GM19239 (cell line): ENCODE results near the gene NPSR1.

ENCODE experiments used
- DNase-seq: peaks from one replicate; pipeline ENCODE4 v3.0.0; 2011; ENCODE audit warnings: low spot score; ENCODE audit not compliant: insufficient read length
- FAIRE-seq: peaks from 2 replicates; lab custom pipeline; 2011; peaks lifted over from hg19 to GRCh38; lab: Jason Lieb, UNC

The NPSR1 gene

DNA sequence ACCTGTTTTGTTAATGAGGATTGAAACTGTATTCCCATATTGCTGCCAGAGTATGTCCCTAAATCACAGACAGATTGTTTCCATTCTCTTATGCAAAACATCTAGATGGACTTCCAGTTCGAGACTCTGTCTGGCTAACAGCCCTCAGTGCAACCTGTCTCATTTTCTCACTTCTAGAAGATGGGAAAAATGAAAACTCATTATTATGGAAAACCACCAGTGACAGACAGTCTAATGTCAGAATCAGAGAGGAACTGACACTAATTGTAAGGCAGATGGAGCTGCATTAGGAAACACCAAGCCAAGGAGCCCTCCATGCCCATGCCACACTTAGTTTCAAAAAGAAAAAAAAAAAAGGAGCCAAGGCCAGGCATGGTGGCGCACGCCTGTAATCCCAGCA lies 61.6 kb downstream of the NPSR1 start:
- DNase-seq (no peak), FAIRE-seq (no peak)

DNA sequence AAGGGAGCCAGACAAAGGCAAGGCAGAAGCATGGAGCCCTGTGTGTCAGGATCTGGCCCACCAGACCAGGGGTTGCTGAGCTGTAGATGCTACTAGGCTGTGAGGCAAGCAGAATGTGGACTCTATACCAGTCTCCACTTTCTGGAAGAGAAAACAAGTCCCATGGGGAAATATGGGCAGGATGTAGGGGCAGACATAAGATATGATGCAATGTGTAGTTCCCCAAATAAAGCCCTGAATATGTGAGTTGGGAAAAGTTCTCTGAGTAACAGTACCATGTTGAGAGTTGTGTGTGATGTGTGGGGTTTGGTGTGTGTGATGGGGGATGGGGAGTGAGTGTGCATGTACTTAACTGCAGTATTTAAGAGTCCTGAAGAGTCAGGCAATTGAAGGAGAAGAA lies 62.3 kb downstream of the NPSR1 start:
- DNase-seq (no peak), FAIRE-seq (no peak)

DNA sequence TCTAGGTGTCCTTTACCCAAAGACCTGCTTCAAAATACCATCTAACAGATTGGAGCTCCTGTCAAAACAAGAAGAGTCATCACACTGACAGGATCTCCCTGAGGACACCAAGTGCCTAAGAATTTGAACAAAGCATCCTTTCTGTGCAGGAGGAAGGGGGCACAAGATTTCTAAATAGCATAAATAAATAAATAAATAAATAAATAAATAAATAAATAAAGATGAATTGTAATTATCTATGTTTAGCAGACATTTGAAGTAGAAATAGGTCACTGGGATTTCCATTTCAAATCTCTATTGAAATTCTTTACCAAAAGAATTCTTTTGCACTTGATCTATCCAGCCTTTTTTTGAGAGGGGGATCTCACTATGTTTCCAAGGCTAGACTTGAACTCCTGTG lies 65.3 kb downstream of the NPSR1 start:
- no peak for DNase-seq
- no peak for FAIRE-seq

DNA sequence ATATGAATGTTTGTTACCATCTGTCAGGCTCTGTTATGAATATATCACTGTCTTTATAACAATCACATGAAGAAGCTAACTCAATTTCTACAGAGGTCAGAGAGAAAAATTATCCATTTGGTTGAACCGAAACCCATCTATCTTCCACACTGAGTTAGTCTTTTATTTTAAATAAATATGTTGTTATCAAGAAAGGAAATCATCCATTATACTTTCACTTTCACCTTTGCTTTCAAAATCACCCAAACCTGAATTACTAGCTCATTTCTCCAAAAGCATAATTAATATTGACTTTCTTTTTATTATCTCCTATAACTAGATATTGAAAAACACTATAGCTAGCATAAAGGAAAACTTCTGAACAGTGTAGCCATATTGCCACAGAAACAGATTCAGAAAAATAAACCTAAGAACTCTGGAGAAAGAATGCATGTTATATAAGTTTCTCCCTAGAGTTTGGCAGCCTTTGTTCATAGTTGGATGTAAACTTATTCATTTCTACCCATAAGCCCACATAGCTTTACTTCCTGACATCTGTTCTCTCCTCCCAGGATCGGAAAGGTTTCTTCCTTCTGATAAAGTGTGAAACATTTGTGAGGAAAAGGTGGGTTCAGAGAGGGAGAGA lies 66.0 kb downstream of the NPSR1 start:
- no peak for DNase-seq
- peak; percentile 52 for FAIRE-seq

DNA sequence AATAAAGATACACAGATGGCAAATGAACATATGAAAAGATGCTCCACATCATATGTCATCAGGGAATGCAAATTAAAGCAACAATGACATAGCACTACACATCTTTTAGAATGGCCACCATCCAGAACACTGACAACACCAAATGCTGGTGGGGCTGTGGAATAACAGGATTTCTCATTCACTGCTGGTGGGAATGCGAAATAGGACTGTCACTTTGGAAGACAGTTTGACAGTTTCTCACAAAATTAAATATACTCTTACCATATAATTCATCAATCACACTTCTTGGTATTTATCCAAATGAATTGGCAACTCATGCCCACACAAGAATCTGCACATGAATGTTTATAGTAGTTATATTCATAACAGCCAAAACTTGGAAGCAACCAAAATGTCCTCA lies 68.2 kb downstream of the NPSR1 start:
- no peak for DNase-seq
- FAIRE-seq, result peak; percentile 61

DNA sequence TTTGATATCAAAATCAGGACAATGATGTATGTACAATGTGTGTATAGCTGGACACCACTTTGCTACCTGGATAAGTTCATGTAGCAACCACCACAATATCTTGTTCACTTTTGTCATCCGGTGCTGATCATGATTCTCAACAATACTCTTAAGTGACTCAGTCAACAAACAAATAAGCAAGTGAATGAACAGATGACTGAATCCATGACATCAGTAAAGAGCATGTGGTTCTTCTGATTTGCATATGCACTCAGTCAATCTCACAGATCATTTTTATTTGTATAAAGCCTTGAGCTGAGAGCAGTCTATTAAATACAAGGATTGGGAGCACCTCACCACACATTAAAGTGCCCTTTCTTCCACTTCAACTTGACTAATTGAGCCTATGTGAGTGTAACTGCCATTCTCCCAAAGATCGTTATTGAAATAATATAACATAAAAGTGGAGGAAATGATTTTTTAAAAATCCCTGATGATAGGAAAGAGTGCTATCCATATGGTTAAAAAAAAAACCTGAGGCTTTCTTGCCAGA lies 69.5 kb downstream of the NPSR1 start:
- FAIRE-seq (peak; percentile 64), DNase-seq (no peak)

DNA sequence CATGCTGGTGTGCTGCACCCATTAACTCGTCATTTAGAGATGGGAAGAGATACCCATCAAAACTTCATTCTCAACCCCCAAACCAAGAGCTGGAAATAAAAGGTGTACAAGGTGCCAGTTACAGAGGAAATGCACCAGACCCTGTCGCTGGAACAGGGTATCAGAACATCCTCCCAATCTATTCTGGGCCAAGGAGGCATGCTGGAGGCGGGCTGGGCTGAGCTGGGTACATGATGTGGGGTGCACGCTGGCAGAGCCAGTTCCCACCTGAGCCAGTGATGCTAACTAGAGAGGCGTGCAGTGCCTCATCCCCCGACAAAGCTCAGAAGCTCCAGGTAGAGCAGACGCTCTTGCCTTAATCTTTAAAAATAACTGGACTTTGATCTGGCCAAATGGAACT lies 70.1 kb downstream of the NPSR1 start:
- no peak for DNase-seq
- no peak for FAIRE-seq

DNA sequence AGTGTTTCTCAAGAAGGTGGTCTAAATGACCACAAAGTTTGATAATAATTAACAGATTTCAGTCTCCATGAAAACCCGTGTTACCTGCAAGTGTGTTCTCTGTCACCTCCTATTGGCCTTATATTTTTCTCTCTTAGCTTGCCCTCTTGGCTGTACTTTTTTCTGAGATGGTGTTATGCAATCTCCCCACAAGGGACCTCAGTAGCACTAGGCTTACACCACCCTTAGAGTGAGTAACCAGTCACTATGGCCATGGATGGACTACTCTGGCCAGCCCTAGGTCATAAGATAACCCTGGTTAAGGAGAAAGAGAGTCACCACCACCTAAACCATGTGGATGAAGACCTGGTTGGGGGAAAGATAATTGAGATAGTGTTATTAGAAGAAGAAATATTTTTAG lies 76.8 kb downstream of the NPSR1 start:
- FAIRE-seq (peak; percentile 84), DNase-seq (no peak)

DNA sequence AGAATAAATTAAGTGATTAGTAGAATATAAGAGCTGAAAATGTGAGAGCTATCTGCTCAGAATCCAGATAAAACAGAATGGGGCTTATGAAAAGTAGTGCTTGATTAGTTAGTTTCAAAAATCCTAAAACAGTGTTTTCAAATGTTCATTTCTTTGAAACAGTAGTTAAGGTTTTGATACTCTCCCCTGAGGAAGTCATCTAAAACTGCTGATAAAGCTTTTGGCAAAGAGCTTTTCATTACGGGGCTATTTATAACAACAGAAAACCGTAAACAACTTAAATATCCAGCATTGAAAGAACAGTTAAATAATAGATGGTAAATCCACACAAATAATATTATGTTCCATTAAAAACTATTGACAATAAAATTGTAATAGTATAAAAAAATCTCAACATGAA lies 77.5 kb downstream of the NPSR1 start:
- FAIRE-seq, result no peak
- no peak for DNase-seq

DNA sequence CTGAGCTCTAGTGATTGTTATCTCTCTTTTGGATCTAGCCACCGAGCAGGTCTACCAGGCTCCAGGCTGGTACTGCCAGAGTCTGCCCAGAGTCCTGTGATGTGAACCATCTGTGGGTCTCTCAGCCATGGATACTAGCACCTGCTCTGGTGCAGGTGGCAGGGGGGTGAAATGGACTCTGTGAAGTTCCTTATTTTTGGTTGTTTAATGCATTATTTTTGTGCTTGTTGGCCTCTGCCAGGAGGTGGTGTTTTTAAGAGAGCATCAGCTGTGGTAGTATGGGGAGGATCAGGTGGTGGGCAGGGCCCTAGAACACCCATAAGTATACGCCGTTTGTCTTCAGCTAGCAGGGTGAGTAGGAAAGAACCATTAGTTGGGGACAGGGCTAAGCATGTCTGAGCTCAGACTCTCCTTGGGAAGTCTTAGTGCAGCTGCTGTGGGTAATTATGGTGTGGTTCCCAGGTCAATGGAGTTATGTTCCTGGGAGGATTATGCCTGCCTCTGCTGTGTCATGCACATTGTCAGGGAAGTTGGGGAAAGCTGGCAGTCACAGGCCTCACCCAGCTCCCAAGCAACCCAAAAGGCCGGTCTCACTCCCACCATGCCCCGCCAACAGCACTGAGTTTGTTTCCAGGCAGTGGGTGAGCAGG lies 81.8 kb downstream of the NPSR1 start:
- FAIRE-seq, result no peak

DNA sequence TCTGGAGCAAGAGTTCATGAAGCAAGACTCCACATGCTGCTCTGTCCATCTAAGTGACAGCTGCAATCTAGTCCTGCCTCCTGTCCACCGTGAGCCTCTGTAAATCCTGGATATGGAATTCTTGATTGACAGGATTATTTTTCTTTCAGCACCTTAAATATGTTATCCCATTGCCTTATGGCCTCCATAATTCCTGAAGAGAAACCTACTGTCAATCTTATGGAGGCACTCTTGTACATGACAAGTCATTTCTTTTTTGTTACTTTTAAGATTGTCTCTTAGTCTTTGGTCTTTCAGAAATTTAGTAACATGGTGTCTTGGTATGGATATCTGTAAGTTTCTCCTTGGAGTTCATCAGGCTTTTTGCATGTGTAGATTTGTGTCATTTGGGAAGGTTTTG lies 82.8 kb downstream of the NPSR1 start:
- peak; percentile 65 for FAIRE-seq
- no peak for DNase-seq

More for the DNA sequence above, 81.8 kb downstream of the NPSR1 start:
- DNase-seq, result no peak

DNA sequence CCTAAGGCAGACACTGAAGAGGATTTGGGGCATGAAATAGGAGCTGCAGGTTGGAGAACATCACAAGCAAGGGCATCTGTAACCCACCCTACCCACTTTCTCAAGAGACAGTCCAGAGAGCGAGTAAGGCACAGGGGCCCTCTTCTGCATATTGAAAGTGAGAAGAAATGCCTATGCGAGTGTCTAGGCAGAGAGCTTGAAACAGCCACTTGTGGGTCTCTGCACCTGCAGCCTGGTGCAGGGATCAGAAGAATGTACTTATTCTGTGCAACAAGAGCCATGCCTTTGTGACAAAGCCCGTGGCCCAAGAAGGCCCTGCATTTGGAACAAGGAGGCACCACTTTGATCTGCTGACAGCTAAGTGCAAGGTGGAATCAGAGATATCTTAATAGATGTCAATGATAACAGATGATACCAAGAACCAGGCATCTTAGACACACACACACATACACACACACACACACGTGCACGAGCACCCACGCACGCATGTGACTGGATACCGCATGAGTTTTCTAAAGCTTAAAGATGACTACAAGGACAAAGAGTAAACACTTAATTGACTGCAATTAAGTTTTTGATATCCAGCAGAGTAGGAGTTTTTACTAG lies 89.3 kb downstream of the NPSR1 start:
- FAIRE-seq (peak; percentile 33), DNase-seq (no peak)

DNA sequence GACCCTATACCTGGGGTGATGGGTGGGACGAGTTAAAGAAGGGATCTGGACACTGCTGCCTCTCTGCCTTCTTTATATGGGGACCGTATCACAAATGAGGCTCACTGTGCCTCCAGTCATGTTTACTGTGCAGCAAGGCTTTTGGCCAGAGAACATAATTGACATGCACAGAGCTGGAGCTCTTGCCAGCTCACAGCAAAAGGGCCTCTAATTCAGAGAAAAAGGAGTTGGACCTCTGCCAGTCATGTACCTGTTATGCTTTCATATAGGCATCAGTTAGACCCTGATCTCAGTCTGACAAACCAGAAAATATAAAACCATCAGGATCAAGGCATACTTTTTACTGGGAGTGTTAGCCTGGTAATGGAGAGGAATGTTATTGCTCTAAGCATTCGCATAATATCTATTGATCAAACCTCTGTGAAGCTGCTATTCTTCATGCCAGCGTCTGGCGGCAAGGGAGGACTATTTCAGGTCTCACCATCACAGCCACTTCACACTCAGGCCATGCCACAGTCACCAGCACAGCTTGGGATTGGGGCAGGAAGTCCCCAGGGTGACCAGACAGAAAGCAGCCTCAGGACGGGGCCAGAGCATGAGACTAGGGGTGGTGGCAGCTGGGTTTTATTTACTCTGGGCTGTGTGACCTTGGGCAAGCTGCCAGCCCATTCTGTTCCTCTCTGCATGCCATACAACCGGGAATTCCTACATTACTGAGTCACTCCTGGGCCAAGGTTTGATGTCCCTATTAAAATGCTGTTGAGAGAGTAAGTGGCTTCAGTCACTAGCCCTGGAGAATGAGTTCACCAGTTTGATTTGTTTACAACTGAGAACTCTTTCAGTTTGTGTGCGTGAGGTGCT lies 90.1 kb downstream of the NPSR1 start:
- FAIRE-seq (peak; percentile 65), DNase-seq (no peak)

DNA sequence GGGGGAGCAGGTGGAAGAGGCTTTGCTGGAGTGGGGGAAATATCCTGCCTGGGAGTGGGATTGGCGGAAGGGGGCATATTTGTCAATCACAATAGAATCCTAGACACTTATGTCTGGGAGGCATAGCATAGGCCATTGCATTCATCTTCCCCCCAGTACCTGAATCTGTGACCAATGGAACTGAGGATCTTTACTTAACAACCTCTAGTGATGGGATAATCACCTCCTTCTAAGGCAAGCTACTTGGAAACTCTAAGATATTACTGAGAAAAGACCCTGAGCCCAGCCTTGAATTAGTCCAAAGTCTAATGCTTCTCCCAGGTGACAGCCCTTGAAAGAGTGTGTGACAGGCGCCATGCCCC lies 90.7 kb downstream of the NPSR1 start:
- FAIRE-seq (no peak), DNase-seq (no peak)

DNA sequence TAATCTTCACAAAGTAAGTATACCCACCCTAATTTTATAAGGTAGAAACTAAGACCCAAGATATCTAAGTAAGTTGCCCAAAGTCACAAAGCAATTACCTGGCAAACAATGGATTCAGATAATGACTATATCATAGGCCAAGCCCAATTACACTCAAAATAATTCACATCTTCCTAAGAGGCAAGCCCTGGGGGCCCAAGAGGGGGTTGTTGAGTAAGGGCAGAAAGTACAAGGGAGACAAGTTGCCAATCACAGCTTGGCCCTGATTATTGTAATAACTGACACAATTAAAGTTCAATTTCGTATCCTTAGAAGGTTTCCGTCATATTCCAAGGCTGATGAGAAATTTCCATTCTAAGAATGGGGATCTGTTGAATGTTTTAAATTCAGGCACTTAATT lies 91.4 kb downstream of the NPSR1 start:
- no peak for DNase-seq
- no peak for FAIRE-seq

DNA sequence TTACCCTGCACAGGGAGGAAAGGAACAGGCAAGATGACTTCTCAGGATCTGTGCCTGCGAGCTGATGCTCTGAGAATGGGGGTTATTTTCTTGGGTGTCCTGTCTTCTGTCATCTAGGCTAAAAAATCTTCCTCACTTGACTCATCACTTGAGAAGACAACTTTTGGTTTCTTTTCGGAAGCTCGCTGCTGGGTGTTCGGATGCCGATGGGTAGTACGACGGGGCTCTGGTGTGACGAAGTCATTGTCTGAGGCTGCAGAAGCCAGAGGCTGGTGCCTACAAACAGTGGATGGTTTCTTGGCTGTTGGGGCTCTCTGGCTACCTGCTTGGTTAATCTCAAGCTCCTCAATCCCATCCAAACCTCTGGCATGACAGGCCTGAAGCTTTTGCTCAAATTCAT lies 92.2 kb downstream of the NPSR1 start:
- DNase-seq (no peak), FAIRE-seq (peak; percentile 71)

DNA sequence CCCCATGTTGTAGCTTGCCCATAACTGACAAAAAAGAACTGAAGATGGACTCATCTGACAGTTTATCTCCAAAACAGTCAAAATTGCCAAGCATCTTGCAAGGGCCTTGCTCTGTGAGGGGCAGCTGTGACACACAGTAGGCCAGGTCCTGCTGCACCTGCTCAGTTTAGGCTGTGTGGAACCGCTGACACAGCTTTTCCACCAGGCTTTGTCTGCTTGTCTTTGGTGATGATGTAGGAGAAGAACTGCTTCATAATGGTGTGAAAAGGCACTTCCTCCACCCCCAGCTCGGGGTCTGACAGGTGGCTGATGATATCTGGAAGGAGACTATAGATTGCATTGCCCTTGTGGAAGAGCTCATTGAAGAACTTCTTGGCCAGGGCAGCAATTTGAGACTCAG lies 92.6 kb downstream of the NPSR1 start:
- peak; percentile 31 for FAIRE-seq
- DNase-seq, result no peak

DNA sequence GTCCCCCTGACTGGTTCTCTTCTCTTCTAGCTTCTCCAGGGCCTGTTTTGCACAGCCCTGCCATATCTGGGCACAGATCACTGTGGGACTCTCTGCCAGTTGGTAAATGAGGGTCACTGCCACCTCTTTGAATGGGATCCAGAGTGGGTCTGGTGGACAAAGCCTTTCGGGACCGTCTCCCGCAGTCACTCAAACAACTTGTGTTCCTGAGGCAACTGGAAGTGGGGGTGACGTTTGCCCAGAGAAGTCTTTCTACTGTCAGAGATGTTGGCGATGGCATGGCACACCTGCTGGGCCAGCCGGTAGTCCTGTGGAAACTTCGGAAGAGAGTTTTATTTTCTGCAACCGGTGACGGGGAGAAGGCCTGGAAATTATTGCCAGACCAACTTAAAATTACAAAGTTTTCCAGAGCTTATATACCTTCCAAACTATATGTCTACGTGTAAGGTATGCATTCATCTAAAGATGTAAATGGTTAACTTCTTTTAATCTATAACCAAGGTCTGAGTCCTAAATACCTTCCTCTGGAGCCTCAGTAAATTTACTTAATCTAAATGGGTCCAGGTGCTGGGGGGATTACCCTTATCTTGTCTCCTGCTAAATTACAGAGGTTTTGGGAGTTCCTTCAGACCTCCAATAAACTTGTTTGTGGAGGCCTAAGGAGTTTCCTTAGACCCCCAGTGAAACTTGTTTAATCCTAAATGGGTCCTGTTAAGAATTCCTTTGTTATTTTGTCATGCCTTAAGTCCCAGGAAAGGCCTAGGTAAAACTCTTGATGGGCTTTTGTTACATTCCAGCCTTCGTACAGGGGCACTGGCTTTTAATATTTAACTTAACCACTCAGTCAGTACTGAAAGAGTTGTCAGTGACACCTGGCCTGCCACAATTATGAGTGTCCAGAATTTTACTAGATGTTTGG lies 94.0 kb downstream of the NPSR1 start:
- FAIRE-seq, result no peak

DNA sequence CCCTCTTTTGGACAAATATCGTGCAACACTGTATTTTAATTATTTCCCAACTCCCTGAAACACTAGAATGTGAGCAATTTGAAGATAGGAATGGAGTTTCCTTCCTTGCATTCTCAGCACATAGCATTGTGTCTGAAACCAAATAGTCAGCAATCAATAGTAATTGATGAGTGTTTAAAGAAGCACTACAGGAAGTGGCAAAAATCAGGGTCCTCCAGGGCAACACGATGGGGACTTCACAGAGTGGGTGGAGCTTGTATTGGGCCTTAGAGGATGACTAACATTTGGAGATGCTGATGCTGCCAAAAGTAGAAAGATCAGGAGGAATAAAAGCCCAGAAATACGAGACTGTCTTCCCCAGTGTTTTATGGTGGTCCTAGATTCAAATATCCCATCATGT lies 94.9 kb downstream of the NPSR1 start:
- FAIRE-seq, result no peak
- DNase-seq, result no peak

More for the DNA sequence above, 94.0 kb downstream of the NPSR1 start:
- DNase-seq, result no peak

DNA sequence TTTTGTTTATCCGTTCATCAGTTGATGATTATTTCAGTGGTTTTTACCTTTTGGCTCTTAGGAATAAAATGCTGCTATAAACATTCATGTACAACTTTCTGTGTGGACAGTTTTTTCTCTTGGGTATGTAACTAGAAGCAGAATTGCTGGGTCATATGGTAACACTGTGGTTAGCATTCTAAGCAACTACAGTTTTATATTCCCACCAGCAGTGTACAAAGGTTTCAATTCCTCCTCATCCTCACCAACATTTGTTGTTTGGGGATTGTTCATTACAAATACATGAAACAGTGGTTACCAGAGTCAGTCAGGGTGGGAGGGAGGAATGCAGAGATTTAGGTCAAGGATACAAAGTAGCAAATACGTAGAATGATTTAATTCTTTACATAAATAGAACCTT lies 97.0 kb downstream of the NPSR1 start:
- DNase-seq (no peak), FAIRE-seq (peak; percentile 81)
